Measurements from ENCODE around the gene VPS13A.
"Not testable (repeated sequence)": the region's sequence is repeated elsewhere in the genome, so short reads cannot be mapped to it uniquely, and the experiment has no call there.

DNA sequence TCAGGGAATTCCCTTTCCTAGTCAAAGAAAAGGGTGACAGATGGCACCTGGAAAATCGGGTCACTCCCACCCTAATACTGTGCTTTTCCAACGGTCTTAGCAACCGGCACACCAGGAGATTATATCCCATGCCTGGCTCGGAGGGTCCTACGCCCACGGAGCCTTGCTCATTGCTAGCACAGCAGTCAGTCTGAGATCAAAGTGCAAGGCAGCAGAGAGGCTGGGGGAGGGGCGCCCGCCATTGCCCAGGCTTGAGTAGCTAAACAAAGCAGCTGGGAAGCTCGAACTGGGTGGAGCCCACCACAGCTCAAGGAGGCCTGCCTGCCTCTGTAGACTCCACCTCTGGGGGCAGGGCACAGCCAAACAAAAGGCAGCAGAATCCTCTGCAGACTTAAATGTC lies 231.2 kb downstream of the VPS13A start:
- not testable (repeated sequence) for TF ChIP-seq CTCF (conservative IDR thresholded peaks at IDR 0.05 in 1 of 2, IDR thresholded peaks at IDR 0.05 in 1 of 2; ENCODE audit: low read depth in 1 of 2, low read length in 2 of 2); EZH2 (IDR thresholded peaks at IDR 0.05; ENCODE audit: low read length, missing control alignments)

Measured in fibroblast of lung (primary cell).